D721Med (cell line): ENCODE results near the gene CTXND1.

Experiments used
- DNase-seq: peaks from one replicate; pipeline ENCODE4 v3.0.0; 2011; ENCODE audit warnings: low spot score; ENCODE audit not compliant: insufficient read length
- FAIRE-seq: peaks from 2 replicates; lab custom pipeline; 2011; peaks lifted over from hg19 to GRCh38; lab: Jason Lieb, UNC
- TF ChIP-seq, protein P1 (sequence below): IDR thresholded peaks from 2 replicates; pipeline ENCODE4 v1.5.1; 2012; ENCODE audit warnings: mild to moderate bottlenecking, control low read depth; ENCODE audit not compliant: insufficient read depth; ENCODE audit errors: missing control alignments

The CTXND1 gene

DNA sequence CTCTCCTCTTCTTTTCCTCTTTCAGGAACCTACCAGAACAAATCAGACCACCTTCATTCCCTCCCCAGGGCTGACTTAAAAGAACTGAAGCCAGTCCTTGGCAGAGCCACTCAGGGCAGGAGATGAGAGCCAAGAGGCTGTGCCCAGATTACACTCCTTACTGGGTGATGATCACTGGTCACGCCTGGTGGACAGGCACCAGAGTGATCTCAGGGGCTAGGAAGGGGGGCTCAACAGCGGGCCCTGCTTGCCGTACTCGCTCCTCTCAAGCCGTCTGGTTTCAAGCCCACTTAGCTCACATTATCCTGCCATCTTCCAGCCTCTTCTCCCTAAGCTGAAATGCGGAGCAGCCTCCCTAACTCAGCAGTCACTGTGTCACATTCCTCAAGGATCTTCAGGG, 100.9 kb downstream of the CTXND1 start:
- DNase-seq (no peak), FAIRE-seq (no peak)
- TF ChIP-seq, protein P1, sequence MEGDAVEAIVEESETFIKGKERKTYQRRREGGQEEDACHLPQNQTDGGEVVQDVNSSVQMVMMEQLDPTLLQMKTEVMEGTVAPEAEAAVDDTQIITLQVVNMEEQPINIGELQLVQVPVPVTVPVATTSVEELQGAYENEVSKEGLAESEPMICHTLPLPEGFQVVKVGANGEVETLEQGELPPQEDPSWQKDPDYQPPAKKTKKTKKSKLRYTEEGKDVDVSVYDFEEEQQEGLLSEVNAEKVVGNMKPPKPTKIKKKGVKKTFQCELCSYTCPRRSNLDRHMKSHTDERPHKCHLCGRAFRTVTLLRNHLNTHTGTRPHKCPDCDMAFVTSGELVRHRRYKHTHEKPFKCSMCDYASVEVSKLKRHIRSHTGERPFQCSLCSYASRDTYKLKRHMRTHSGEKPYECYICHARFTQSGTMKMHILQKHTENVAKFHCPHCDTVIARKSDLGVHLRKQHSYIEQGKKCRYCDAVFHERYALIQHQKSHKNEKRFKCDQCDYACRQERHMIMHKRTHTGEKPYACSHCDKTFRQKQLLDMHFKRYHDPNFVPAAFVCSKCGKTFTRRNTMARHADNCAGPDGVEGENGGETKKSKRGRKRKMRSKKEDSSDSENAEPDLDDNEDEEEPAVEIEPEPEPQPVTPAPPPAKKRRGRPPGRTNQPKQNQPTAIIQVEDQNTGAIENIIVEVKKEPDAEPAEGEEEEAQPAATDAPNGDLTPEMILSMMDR, result no peak
